DND-41 (cell line): ENCODE data around the gene ADD1.

Experiments used
- EZH2 ChIP-seq: IDR thresholded peaks from 3 replicates; pipeline ENCODE4 v1.6.1; 2012; ENCODE audit warnings: borderline replicate concordance, low read depth, mild to moderate bottlenecking, moderate library complexity, low read length, inconsistent platforms; ENCODE audit not compliant: severe bottlenecking
- TF ChIP-seq, protein P1 (sequence below): IDR thresholded peaks from 2 replicates; pipeline ENCODE4 v1.5.1; 2012; ENCODE audit warnings: borderline replicate concordance, low read length, moderate library complexity, mild to moderate bottlenecking; ENCODE audit not compliant: poor library complexity, severe bottlenecking; ENCODE audit errors: extremely low read depth

DNA sequence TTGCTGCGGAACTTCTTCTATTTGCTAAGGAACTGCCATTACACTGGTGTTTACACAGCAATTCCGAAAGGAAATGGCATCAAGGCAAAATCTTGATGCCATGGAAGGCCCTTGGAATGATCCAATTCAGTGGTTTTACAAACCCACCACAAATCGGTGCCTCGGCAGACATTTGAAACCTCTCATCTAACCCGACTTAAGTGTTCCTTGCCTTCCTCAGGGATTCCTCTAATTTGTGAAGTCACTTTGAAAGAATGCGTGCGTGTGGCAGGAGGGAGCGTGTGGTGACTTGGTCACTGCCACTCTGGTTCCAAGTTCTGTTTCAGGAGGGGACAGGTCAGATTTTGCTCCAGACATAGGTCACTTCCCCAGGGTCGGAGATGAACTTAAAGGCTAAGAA is 114.8 kb downstream of the ADD1 start:
- TF ChIP-seq, protein P1, sequence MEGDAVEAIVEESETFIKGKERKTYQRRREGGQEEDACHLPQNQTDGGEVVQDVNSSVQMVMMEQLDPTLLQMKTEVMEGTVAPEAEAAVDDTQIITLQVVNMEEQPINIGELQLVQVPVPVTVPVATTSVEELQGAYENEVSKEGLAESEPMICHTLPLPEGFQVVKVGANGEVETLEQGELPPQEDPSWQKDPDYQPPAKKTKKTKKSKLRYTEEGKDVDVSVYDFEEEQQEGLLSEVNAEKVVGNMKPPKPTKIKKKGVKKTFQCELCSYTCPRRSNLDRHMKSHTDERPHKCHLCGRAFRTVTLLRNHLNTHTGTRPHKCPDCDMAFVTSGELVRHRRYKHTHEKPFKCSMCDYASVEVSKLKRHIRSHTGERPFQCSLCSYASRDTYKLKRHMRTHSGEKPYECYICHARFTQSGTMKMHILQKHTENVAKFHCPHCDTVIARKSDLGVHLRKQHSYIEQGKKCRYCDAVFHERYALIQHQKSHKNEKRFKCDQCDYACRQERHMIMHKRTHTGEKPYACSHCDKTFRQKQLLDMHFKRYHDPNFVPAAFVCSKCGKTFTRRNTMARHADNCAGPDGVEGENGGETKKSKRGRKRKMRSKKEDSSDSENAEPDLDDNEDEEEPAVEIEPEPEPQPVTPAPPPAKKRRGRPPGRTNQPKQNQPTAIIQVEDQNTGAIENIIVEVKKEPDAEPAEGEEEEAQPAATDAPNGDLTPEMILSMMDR, result no peak
- TF ChIP-seq EZH2, result no peak
